Measurements from ENCODE around the gene TP53I13.

The TP53I13 gene

GRCh38 chr17:29594519-29595090 is 26.1 kb downstream of the TP53I13 start:
- no peak for DNase-seq

- no peak for DNase-seq
These were observed 26.8 kb downstream of the TP53I13 start for GRCh38 chr17:29595107-29595942.

GRCh38 chr17:29595943-29596774 is 27.7 kb downstream of the TP53I13 start:
- DNase-seq = no peak

- DNase-seq = no peak
These were observed 28.3 kb downstream of the TP53I13 start for GRCh38 chr17:29596811-29597210.

GRCh38 chr17:29597361-29598172 is 29.1 kb downstream of the TP53I13 start:
- DNase-seq = no peak

GRCh38 chr17:29603109-29603674 is 34.7 kb downstream of the TP53I13 start:
- DNase-seq = no peak

- no peak for DNase-seq
These were observed 39.2 kb downstream of the TP53I13 start for GRCh38 chr17:29607557-29608195.

GRCh38 chr17:29608986-29609385 is 40.5 kb downstream of the TP53I13 start:
- no peak for DNase-seq

GRCh38 chr17:29610395-29610794 is 41.9 kb downstream of the TP53I13 start:
- no peak for DNase-seq

- no peak for DNase-seq
These were observed 43.0 kb downstream of the TP53I13 start for GRCh38 chr17:29611351-29612093.

GRCh38 chr17:29612094-29612403 is 43.5 kb downstream of the TP53I13 start:
- no peak for DNase-seq

GRCh38 chr17:29612404-29613280 is 44.1 kb downstream of the TP53I13 start:
- DNase-seq = no peak

- DNase-seq = peak; percentile 98 to 99
These were observed 44.9 kb downstream of the TP53I13 start for GRCh38 chr17:29613352-29613837.

GRCh38 chr17:29613856-29614255 is 45.4 kb downstream of the TP53I13 start:
- no peak for DNase-seq

GRCh38 chr17:29614349-29615047 is 46.0 kb downstream of the TP53I13 start:
- DNase-seq = no peak

- peak; percentile 64 to 71 for DNase-seq
These were observed 46.5 kb downstream of the TP53I13 start for GRCh38 chr17:29615048-29615385.

- peak; percentile 86 to 89 for DNase-seq
These were observed 47.2 kb downstream of the TP53I13 start for GRCh38 chr17:29615492-29616299.

GRCh38 chr17:29616300-29617048 is 48.0 kb downstream of the TP53I13 start:
- no peak for DNase-seq
